PC-3 (cell line): ENCODE data around the gene VTI1A. TPM values are rescaled to one million over a fixed set of nuclear protein-coding genes. Genes with fewer than 3 reads are reported as not detected.

Source experiments
- ATAC-seq: fragments of 200-7000 bp; cut with Tn5 transposase; 2 replicates; pipeline ENCODE4 v1.9.1; 2020; ENCODE audit warnings: mild to moderate bottlenecking, moderate library complexity
- BruUV-seq: library from RNA; stranded (reverse); fragments of 400-500 nt; replicated peaks from 2 replicates; lab custom pipeline; 2021; lab: Mats Ljungman, UMichigan
- CTCF ChIA-PET: fragments of 300-600 bp; sonication (Branson Sonifier 250); formaldehyde crosslinking; loops from one replicate; lab custom pipeline; 2022; ENCODE audit warnings: antibody characterized with exemption; lab: Charles Lee
- POLR2A ChIA-PET: fragments of 300-600 bp; sonication (Branson Sonifier 250); formaldehyde crosslinking; loops from one replicate; lab custom pipeline; 2022; ENCODE audit warnings: antibody characterized with exemption; ENCODE audit not compliant: unreplicated experiment; lab: Charles Lee
- DNase-seq: peaks from one replicate; pipeline ENCODE4 v3.0.0-alpha.2; 2015
- H2AFZ ChIP-seq: fragments of 300-600 bp; sonication (generic); 2 replicates; pipeline ENCODE4 v1.6.0; 2016; ENCODE audit warnings: antibody characterized with exemption, low read length
- H3F3A ChIP-seq: fragments of 300-600 bp; sonication (generic); one replicate; pipeline ENCODE4 v1.6.0; 2017; ENCODE audit warnings: antibody characterized with exemption, low read length, control low read depth, mild to moderate bottlenecking; ENCODE audit not compliant: unreplicated experiment
- H3K27ac ChIP-seq: fragments of 300-600 bp; sonication (generic); 2 replicates; pipeline ENCODE4 v1.5.1; 2016; ENCODE audit warnings: mild to moderate bottlenecking, low read length
- H3K27me3 ChIP-seq: fragments of 300-600 bp; sonication (generic); 2 replicates; pipeline ENCODE4 v1.6.1; 2016; ENCODE audit warnings: low read length, mixed read lengths
- H3K36me3 ChIP-seq: fragments of 300-600 bp; sonication (generic); 2 replicates; pipeline ENCODE4 v1.6.1; 2016; ENCODE audit warnings: low read depth, mixed run types, low read length, mixed read lengths
- H3K4me1 ChIP-seq: fragments of 300-600 bp; sonication (generic); 2 replicates; pipeline ENCODE4 v1.5.1; 2016; ENCODE audit warnings: low read length; ENCODE audit not compliant: insufficient read depth
- H3K4me2 ChIP-seq: fragments of 300-600 bp; sonication (generic); 2 replicates; pipeline ENCODE4 v1.6.0; 2016; ENCODE audit warnings: low read length
- H3K4me3 ChIP-seq: fragments of 300-600 bp; sonication (generic); 2 replicates; pipeline ENCODE4 v1.5.1; 2016; ENCODE audit warnings: mild to moderate bottlenecking, low read length, mixed read lengths
- H3K79me2 ChIP-seq: fragments of 300-600 bp; sonication (generic); 2 replicates; pipeline ENCODE4 v1.6.1; 2017; ENCODE audit warnings: low read length, mixed read lengths
- H3K9ac ChIP-seq: fragments of 300-600 bp; sonication (generic); 2 replicates; pipeline ENCODE4 v1.6.0; 2016; ENCODE audit warnings: mild to moderate bottlenecking, low read length
- H3K9me2 ChIP-seq: fragments of 300-600 bp; sonication (generic); replicated peaks from 2 replicates; pipeline ENCODE4 v1.6.1; 2016; ENCODE audit warnings: mixed run types, low read length, mixed read lengths
- H3K9me3 ChIP-seq: fragments of 300-600 bp; sonication (generic); 2 replicates; pipeline ENCODE4 v1.6.1; 2016; ENCODE audit warnings: low read length, mixed read lengths
- H4K20me1 ChIP-seq: fragments of 300-600 bp; sonication (generic); 2 replicates; pipeline ENCODE4 v1.6.1; 2016; ENCODE audit warnings: low read length, mixed read lengths
- EZH2 ChIP-seq: fragments of 300-600 bp; sonication (generic); IDR thresholded peaks from one replicate; pipeline ENCODE4 v1.6.1; 2017; ENCODE audit warnings: antibody characterized with exemption, mild to moderate bottlenecking, low read length; ENCODE audit not compliant: unreplicated experiment
- EZH2phosphoT487 ChIP-seq: fragments of 300-600 bp; sonication (generic); IDR thresholded peaks from 2 replicates; pipeline ENCODE4 v1.6.1; 2018; ENCODE audit warnings: mild to moderate bottlenecking, antibody characterized with exemption, low read length, borderline replicate concordance
- intact Hi-C: fragments of 100-400 bp; cut with micrococcal nuclease; formaldehyde crosslinking; loops from 2 replicates; pipeline ENCODE4 v1.9.0; 2023
- total RNA-seq: library from RNA; depleted of rRNA; stranded (reverse); fragments of >200 nt; gene quantifications from 2 replicates; pipeline ENCODE4 v1.2.3, GENCODE V29; 2014
- TF ChIP-seq, protein P1 (sequence below): fragments of 300-600 bp; sonication (generic); conservative IDR thresholded peaks from 2 replicates; pipeline ENCODE4 v1.5.1; 2017; ENCODE audit warnings: antibody characterized with exemption, low read depth, mild to moderate bottlenecking, low read length

VTI1A gene
- total RNA-seq, 1 experiment from 2014 or later, result 18.1 TPM

DNA sequence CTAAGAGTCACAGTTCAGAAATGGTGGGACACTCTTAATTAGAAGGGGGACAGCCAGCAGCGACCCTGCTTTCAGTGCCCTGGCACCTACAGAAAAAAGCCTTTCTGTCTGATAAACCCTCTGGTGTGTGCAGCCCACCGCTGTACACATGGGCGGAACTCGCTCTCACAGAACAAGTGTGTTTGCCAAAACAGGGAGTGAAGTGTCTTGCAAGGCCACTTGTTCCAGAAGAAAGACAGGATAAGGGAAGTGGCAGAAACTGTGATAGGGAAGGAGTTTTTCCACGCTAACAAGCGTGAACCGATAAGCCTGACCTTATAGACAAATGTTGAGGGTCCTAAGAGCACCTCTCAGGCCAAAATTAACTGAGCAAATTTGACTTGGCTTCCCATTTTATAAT is 299.3 kb downstream of the VTI1A start:
- BruUV-seq, result no TSS peak
- no peak for DNase-seq
- peaks cover 13% of the 10 kb centered on the region for H3F3A ChIP-seq
- no peaks in the 10 kb centered on the region for H3K9me2 ChIP-seq
- H2AFZ ChIP-seq, result no peak overlapping the region
- no peak overlapping the region for H3K27ac ChIP-seq
- no peaks in the 10 kb centered on the region for H4K20me1 ChIP-seq
- H3K4me3 ChIP-seq, result no peak overlapping the region
- ChIA-PET POLR2A (no interaction called here), CTCF (no interaction called here)
- no peaks in the 10 kb centered on the region for H3K9me3 ChIP-seq
- no peak overlapping the region for H3K9ac ChIP-seq
- no peaks in the 10 kb centered on the region for H3K27me3 ChIP-seq
- ATAC-seq, result no peak
- no peak for TF ChIP-seq EZH2
- TF ChIP-seq EZH2phosphoT487, result no peak
- TF ChIP-seq, protein P1, sequence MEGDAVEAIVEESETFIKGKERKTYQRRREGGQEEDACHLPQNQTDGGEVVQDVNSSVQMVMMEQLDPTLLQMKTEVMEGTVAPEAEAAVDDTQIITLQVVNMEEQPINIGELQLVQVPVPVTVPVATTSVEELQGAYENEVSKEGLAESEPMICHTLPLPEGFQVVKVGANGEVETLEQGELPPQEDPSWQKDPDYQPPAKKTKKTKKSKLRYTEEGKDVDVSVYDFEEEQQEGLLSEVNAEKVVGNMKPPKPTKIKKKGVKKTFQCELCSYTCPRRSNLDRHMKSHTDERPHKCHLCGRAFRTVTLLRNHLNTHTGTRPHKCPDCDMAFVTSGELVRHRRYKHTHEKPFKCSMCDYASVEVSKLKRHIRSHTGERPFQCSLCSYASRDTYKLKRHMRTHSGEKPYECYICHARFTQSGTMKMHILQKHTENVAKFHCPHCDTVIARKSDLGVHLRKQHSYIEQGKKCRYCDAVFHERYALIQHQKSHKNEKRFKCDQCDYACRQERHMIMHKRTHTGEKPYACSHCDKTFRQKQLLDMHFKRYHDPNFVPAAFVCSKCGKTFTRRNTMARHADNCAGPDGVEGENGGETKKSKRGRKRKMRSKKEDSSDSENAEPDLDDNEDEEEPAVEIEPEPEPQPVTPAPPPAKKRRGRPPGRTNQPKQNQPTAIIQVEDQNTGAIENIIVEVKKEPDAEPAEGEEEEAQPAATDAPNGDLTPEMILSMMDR, result no peak
- no peak overlapping the region for H3K4me2 ChIP-seq
- intact Hi-C loops, result no loop called here
- H3K36me3 ChIP-seq, result no peaks in the 10 kb centered on the region
- H3K4me1 ChIP-seq, result peaks cover 28% of the 10 kb centered on the region
- H3K79me2 ChIP-seq, result no peaks in the 10 kb centered on the region

DNA sequence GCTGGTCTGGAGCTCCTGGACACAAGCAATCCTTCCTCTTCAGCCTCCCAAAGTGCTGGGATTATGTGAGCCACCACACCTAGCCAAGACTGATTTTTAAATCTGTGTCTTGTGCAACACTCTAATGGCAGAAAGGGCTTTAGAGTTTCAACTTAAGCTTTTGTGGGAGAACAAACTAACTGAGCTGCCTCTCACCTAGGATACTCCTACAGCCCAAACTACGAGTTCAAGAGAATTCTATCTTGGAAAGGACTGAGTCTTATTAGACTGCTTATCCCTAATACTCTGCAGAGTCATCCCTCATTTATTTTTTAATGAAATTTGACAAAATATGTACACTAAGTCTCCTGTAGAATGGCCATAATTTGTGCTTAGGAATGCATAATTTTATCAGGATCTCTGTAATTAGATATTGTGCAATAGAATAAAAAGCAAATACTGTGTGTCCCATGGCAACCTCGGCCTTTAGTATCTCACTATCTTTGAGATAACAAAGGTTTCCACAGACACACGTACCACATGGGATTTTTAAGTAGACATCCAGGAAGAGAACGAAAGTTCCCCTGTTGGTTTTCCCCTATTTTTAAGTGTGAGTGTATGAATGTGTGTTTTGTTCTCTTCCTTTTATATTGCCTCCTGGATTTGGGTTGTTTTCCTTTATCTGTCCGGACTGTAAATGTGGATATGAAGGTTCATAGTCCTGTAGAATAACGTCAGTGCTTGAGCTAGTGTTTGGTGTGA is 303.6 kb downstream of the VTI1A start:
- Histone ChIP-seq H3K36me3 (no peaks in the 10 kb centered on the region), H2AFZ (no peak overlapping the region), H3K27me3 (no peaks in the 10 kb centered on the region), H4K20me1 (no peaks in the 10 kb centered on the region), H3K79me2 (no peaks in the 10 kb centered on the region), H3K4me1 (peaks cover 8% of the 10 kb centered on the region; the same call in 1 of the 2 replicates), H3K4me2 (no peak overlapping the region), H3K9me2 (no peaks in the 10 kb centered on the region), H3K4me3 (no peak overlapping the region), H3K9me3 (no peaks in the 10 kb centered on the region), H3K27ac (no peak overlapping the region), H3F3A (no peaks in the 10 kb centered on the region), H3K9ac (no peak overlapping the region)
- DNase-seq, result no peak
- intact Hi-C loops, result no loop called here
- no peak for ATAC-seq
- BruUV-seq, result no TSS peak
- ChIA-PET CTCF (no interaction called here), POLR2A (no interaction called here)
- TF ChIP-seq EZH2 (no peak), EZH2phosphoT487 (no peak)
- TF ChIP-seq, protein P1, result no peak

DNA sequence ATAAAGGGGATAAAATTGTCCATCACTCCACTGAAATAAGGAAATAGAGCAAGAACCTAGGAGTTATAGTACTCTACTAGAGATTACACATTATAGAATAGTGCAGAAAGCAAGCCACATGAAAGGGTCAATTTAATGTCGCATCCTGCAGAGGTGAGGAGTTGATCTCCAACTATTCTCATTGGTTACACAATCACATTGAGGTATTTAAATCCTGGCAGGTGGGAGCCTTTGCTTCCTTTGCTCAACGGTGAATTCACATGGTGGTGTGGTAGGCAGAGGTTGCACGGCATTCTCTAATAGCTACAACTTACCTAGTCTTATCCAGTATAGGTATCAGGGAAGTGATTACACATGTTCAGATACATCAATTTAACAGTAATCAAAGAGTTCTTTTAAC is 304.6 kb downstream of the VTI1A start:
- no peak for DNase-seq
- BruUV-seq, result no TSS peak
- no peak for ATAC-seq
- Histone ChIP-seq H3F3A (no peaks in the 10 kb centered on the region), H3K27me3 (no peaks in the 10 kb centered on the region), H3K27ac (no peak overlapping the region), H3K36me3 (no peaks in the 10 kb centered on the region), H3K79me2 (no peaks in the 10 kb centered on the region), H4K20me1 (no peaks in the 10 kb centered on the region), H3K9ac (no peak overlapping the region), H3K4me1 (peaks cover 8% of the 10 kb centered on the region; the same call in 1 of the 2 replicates), H3K4me3 (no peak overlapping the region), H3K4me2 (no peak overlapping the region), H2AFZ (no peak overlapping the region), H3K9me3 (no peaks in the 10 kb centered on the region), H3K9me2 (no peaks in the 10 kb centered on the region)
- CTCF ChIA-PET, result no interaction called here
- POLR2A ChIA-PET, result no interaction called here
- TF ChIP-seq EZH2, result no peak
- intact Hi-C loops, result no loop called here
